Measurements from ENCODE around the gene SP7.
"Not testable (repeated sequence)": the region's sequence is repeated elsewhere in the genome, so short reads cannot be mapped to it uniquely, and the experiment has no call there.

The SP7 gene

DNA sequence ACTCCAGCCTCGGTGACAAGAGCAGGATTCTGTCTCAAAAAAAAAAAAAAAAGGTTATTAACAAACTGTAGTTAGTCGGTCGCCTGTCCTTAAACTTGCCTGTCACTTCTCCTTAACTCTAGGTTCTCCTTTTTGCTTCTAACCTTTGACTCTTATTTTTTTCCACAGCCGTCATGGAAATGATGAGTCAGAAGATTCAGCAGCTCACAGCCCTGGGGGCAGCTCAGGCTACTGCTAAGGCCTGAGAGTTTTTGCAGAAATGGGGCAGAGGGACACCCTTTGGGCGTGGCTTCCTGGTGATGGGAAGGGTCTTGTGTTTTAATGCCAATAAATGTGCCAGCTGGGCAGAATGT, 37.1 kb downstream of the SP7 start:
- Histone ChIP-seq H3K4me1 (ENCODE audit: control insufficient read depth in 2 of 2, insufficient read depth in 2 of 2, low read length in 2 of 2) (peaks cover 20 to 35% of the 10 kb centered on the region in 2 donors), H3K36me3 (ENCODE audit: control insufficient read depth in 2 of 2, insufficient read depth in 2 of 2, low read length in 2 of 2) (peaks cover 17 to 23% of the 10 kb centered on the region in 2 donors), H3K4me3 (ENCODE audit: low read length in 2 of 2) (peak overlapping the region; percentile 86 to 96), H3K9ac (ENCODE audit: low read depth in 1 of 2, low read length in 2 of 2) (peak overlapping the region in 1 of 2 donors; percentile 69), H3K27ac (ENCODE audit: low read depth in 2 of 2, low read length in 2 of 2) (peak overlapping the region; percentile 72 to 77), H3K9me3 (ENCODE audit: control insufficient read depth in 2 of 2, low read length in 2 of 2) (no peaks in the 10 kb centered on the region), H3K27me3 (ENCODE audit: control insufficient read depth in 2 of 2, insufficient read depth in 2 of 2, low read length in 2 of 2) (no peaks in the 10 kb centered on the region)

GRCh38 chr12:53298164-53298563, 38.0 kb downstream of the SP7 start:
- peak overlapping the region in 1 of 2 donors; percentile 14 for H3K9ac ChIP-seq (ENCODE audit: low read depth in 1 of 2, low read length in 2 of 2)
- H3K4me3 ChIP-seq (ENCODE audit: low read length in 2 of 2), result no peak overlapping the region
- peaks cover 20 to 35% of the 10 kb centered on the region in 2 donors for H3K4me1 ChIP-seq (ENCODE audit: control insufficient read depth in 2 of 2, insufficient read depth in 2 of 2, low read length in 2 of 2)
- H3K27me3 ChIP-seq (ENCODE audit: control insufficient read depth in 2 of 2, insufficient read depth in 2 of 2, low read length in 2 of 2), result no peaks in the 10 kb centered on the region
- peaks cover 14 to 20% of the 10 kb centered on the region in 2 donors for H3K36me3 ChIP-seq (ENCODE audit: control insufficient read depth in 2 of 2, insufficient read depth in 2 of 2, low read length in 2 of 2)
- H3K9me3 ChIP-seq (ENCODE audit: control insufficient read depth in 2 of 2, low read length in 2 of 2), result no peaks in the 10 kb centered on the region
- peak overlapping the region; percentile 34 to 38 for H3K27ac ChIP-seq (ENCODE audit: low read depth in 2 of 2, low read length in 2 of 2)

DNA sequence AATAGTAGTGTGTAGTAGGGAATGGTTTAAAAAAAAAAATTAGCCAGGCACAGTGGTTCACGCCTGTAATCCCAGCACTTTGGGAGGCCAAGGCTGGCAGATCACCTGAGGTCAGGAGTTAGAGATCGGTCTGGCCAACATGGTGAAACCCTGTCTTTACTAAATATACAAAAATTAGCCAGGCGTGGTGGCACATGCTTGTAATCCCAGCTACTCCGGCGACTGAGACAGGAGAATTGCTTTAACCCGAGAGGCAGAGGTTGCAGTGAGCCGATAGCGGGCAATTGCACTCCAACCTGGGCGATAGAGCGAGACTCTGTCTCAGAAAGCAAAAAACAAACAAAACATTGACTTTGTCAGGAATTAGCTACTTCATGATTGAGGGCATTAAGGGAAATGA, 39.0 kb downstream of the SP7 start:
- peaks cover 5 to 10% of the 10 kb centered on the region in 2 donors for H3K36me3 ChIP-seq (ENCODE audit: control insufficient read depth in 2 of 2, insufficient read depth in 2 of 2, low read length in 2 of 2)
- not testable (repeated sequence) for H3K27me3 ChIP-seq (ENCODE audit: control insufficient read depth in 2 of 2, insufficient read depth in 2 of 2, low read length in 2 of 2); H3K9ac ChIP-seq (ENCODE audit: low read depth in 1 of 2, low read length in 2 of 2); H3K9me3 ChIP-seq (ENCODE audit: control insufficient read depth in 2 of 2, low read length in 2 of 2); H3K27ac ChIP-seq (ENCODE audit: low read depth in 2 of 2, low read length in 2 of 2); H3K4me3 ChIP-seq (ENCODE audit: low read length in 2 of 2)
- peaks cover 20 to 35% of the 10 kb centered on the region in 2 donors for H3K4me1 ChIP-seq (ENCODE audit: control insufficient read depth in 2 of 2, insufficient read depth in 2 of 2, low read length in 2 of 2)

DNA sequence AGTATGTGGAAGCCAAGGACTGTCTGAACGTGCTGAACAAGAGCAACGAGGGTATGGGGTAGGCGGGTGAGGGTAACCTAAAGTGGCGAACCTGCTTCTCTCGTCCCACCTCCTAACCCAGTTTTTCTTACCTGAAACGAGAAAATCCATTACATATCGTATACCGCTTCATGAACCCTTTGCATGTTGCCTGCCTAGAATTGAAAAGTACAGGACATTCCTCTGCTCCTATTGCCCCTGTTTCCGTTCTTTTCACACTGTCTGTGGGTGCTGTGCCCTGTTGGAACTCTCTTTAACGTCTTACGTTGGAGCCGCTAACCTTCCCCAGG, 40.3 kb downstream of the SP7 start:
- no peaks in the 10 kb centered on the region for H3K9me3 ChIP-seq (ENCODE audit: control insufficient read depth in 2 of 2, low read length in 2 of 2)
- H3K9ac ChIP-seq (ENCODE audit: low read depth in 1 of 2, low read length in 2 of 2), result peak overlapping the region; percentile 99
- H3K36me3 ChIP-seq (ENCODE audit: control insufficient read depth in 2 of 2, insufficient read depth in 2 of 2, low read length in 2 of 2), result peaks cover 5 to 10% of the 10 kb centered on the region in 2 donors
- H3K27me3 ChIP-seq (ENCODE audit: control insufficient read depth in 2 of 2, insufficient read depth in 2 of 2, low read length in 2 of 2), result no peaks in the 10 kb centered on the region
- H3K27ac ChIP-seq (ENCODE audit: low read depth in 2 of 2, low read length in 2 of 2), result peak overlapping the region; percentile 77 to 82
- H3K4me3 ChIP-seq (ENCODE audit: low read length in 2 of 2), result peak overlapping the region; percentile 98 to 100
- peaks cover 20 to 35% of the 10 kb centered on the region in 2 donors for H3K4me1 ChIP-seq (ENCODE audit: control insufficient read depth in 2 of 2, insufficient read depth in 2 of 2, low read length in 2 of 2)

GRCh38 chr12:53295070-53295890, 40.9 kb downstream of the SP7 start, which contains the start of gene PFDN5:
Gene PFDN5 (plus strand): TSS chr12:53295542. CDS start chr12:53295568, 26 bp downstream.
- Histone ChIP-seq H3K4me1 (ENCODE audit: control insufficient read depth in 2 of 2, insufficient read depth in 2 of 2, low read length in 2 of 2) (peaks cover 16 to 31% of the 10 kb centered on the region in 2 donors), H3K27me3 (ENCODE audit: control insufficient read depth in 2 of 2, insufficient read depth in 2 of 2, low read length in 2 of 2) (no peaks in the 10 kb centered on the region), H3K4me3 (ENCODE audit: low read length in 2 of 2) (peak within 1 kb of the TSS; percentile 98 to 100), H3K27ac (ENCODE audit: low read depth in 2 of 2, low read length in 2 of 2) (peak within 1 kb of the TSS; percentile 77 to 82), H3K9me3 (ENCODE audit: control insufficient read depth in 2 of 2, low read length in 2 of 2) (no peaks in the 10 kb centered on the region), H3K9ac (ENCODE audit: low read depth in 1 of 2, low read length in 2 of 2) (peak within 1 kb of the TSS; percentile 99), H3K36me3 (ENCODE audit: control insufficient read depth in 2 of 2, insufficient read depth in 2 of 2, low read length in 2 of 2) (peaks cover 5 to 10% of the 10 kb centered on the region in 2 donors)

DNA sequence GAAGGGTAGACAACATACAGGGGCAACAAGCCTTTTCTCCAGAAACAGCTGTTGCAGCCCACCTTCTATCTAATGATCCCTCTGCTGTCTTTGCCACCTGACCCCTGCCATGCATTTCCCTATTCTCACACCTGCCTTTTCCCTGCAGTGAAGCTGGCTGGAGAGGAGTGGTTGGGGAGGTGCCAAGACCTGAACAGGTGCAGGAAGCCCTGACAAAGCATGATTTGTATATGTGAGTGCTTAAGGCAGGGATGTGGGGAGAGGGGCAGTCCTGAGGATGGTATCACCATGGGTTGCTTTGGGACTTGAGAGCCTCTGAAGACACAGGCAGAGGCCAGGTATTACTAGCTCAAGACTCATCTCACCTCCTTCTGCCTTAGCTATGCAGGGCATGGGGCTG, 43.7 kb downstream of the SP7 start:
- Histone ChIP-seq H3K9me3 (ENCODE audit: control insufficient read depth in 2 of 2, low read length in 2 of 2) (no peaks in the 10 kb centered on the region), H3K27ac (ENCODE audit: low read depth in 2 of 2, low read length in 2 of 2) (no peak overlapping the region), H3K9ac (ENCODE audit: low read depth in 1 of 2, low read length in 2 of 2) (no peak overlapping the region), H3K27me3 (ENCODE audit: control insufficient read depth in 2 of 2, insufficient read depth in 2 of 2, low read length in 2 of 2) (no peaks in the 10 kb centered on the region), H3K36me3 (ENCODE audit: control insufficient read depth in 2 of 2, insufficient read depth in 2 of 2, low read length in 2 of 2) (no peaks in the 10 kb centered on the region), H3K4me3 (ENCODE audit: low read length in 2 of 2) (no peak overlapping the region), H3K4me1 (ENCODE audit: control insufficient read depth in 2 of 2, insufficient read depth in 2 of 2, low read length in 2 of 2) (peaks cover 14 to 19% of the 10 kb centered on the region in 2 donors)

- Histone ChIP-seq H3K9me3 (ENCODE audit: control insufficient read depth in 2 of 2, low read length in 2 of 2) (no peaks in the 10 kb centered on the region), H3K36me3 (ENCODE audit: control insufficient read depth in 2 of 2, insufficient read depth in 2 of 2, low read length in 2 of 2) (peaks cover 0 to 2% of the 10 kb centered on the region in 2 donors), H3K27me3 (ENCODE audit: control insufficient read depth in 2 of 2, insufficient read depth in 2 of 2, low read length in 2 of 2) (no peaks in the 10 kb centered on the region), H3K4me1 (ENCODE audit: control insufficient read depth in 2 of 2, insufficient read depth in 2 of 2, low read length in 2 of 2) (peaks cover 6 to 7% of the 10 kb centered on the region in 2 donors), H3K4me3 (ENCODE audit: low read length in 2 of 2) (no peak overlapping the region), H3K9ac (ENCODE audit: low read depth in 1 of 2, low read length in 2 of 2) (no peak overlapping the region), H3K27ac (ENCODE audit: low read depth in 2 of 2, low read length in 2 of 2) (no peak overlapping the region)
Observed at GRCh38 chr12:53290661-53291060, 45.5 kb downstream of the SP7 start.

GRCh38 chr12:53289891-53290290, 46.3 kb downstream of the SP7 start:
- no peaks in the 10 kb centered on the region for H3K27me3 ChIP-seq (ENCODE audit: control insufficient read depth in 2 of 2, insufficient read depth in 2 of 2, low read length in 2 of 2)
- H3K9me3 ChIP-seq (ENCODE audit: control insufficient read depth in 2 of 2, low read length in 2 of 2), result no peaks in the 10 kb centered on the region
- H3K27ac ChIP-seq (ENCODE audit: low read depth in 2 of 2, low read length in 2 of 2), result no peak overlapping the region
- no peak overlapping the region for H3K4me3 ChIP-seq (ENCODE audit: low read length in 2 of 2)
- H3K9ac ChIP-seq (ENCODE audit: low read depth in 1 of 2, low read length in 2 of 2), result no peak overlapping the region
- H3K36me3 ChIP-seq (ENCODE audit: control insufficient read depth in 2 of 2, insufficient read depth in 2 of 2, low read length in 2 of 2), result peaks cover 0 to 5% of the 10 kb centered on the region in 2 donors
- peaks cover 0 to 3% of the 10 kb centered on the region in 2 donors for H3K4me1 ChIP-seq (ENCODE audit: control insufficient read depth in 2 of 2, insufficient read depth in 2 of 2, low read length in 2 of 2)

GRCh38 chr12:53288322-53288721, 47.8 kb downstream of the SP7 start:
- Histone ChIP-seq H3K36me3 (ENCODE audit: control insufficient read depth in 2 of 2, insufficient read depth in 2 of 2, low read length in 2 of 2) (peaks cover 0 to 5% of the 10 kb centered on the region in 2 donors), H3K9me3 (ENCODE audit: control insufficient read depth in 2 of 2, low read length in 2 of 2) (no peaks in the 10 kb centered on the region), H3K27me3 (ENCODE audit: control insufficient read depth in 2 of 2, insufficient read depth in 2 of 2, low read length in 2 of 2) (no peaks in the 10 kb centered on the region), H3K4me3 (ENCODE audit: low read length in 2 of 2) (no peak overlapping the region), H3K4me1 (ENCODE audit: control insufficient read depth in 2 of 2, insufficient read depth in 2 of 2, low read length in 2 of 2) (no peaks in the 10 kb centered on the region), H3K9ac (ENCODE audit: low read depth in 1 of 2, low read length in 2 of 2) (no peak overlapping the region), H3K27ac (ENCODE audit: low read depth in 2 of 2, low read length in 2 of 2) (no peak overlapping the region)

GRCh38 chr12:53287741-53288216, 48.4 kb downstream of the SP7 start:
- Histone ChIP-seq H3K9me3 (ENCODE audit: control insufficient read depth in 2 of 2, low read length in 2 of 2) (no peaks in the 10 kb centered on the region), H3K9ac (ENCODE audit: low read depth in 1 of 2, low read length in 2 of 2) (no peak overlapping the region), H3K4me3 (ENCODE audit: low read length in 2 of 2) (no peak overlapping the region), H3K36me3 (ENCODE audit: control insufficient read depth in 2 of 2, insufficient read depth in 2 of 2, low read length in 2 of 2) (peaks cover 0 to 5% of the 10 kb centered on the region in 2 donors), H3K4me1 (ENCODE audit: control insufficient read depth in 2 of 2, insufficient read depth in 2 of 2, low read length in 2 of 2) (no peaks in the 10 kb centered on the region), H3K27me3 (ENCODE audit: control insufficient read depth in 2 of 2, insufficient read depth in 2 of 2, low read length in 2 of 2) (no peaks in the 10 kb centered on the region), H3K27ac (ENCODE audit: low read depth in 2 of 2, low read length in 2 of 2) (no peak overlapping the region)

All from mucosa of rectum (tissue), 2 donors.